GM21786 (cell line): Measurements from ENCODE around the gene INPP1.
"Not testable (repeated sequence)": the region's sequence is repeated elsewhere in the genome, so short reads cannot be mapped to it uniquely, and the experiment has no call there.

Experiments used
- ATAC-seq: cut with Tn5 transposase; IDR thresholded peaks from one replicate; pipeline ENCODE4 v1.9.1; 2021; ENCODE audit not compliant: unreplicated experiment

INPP1 gene, protein sequence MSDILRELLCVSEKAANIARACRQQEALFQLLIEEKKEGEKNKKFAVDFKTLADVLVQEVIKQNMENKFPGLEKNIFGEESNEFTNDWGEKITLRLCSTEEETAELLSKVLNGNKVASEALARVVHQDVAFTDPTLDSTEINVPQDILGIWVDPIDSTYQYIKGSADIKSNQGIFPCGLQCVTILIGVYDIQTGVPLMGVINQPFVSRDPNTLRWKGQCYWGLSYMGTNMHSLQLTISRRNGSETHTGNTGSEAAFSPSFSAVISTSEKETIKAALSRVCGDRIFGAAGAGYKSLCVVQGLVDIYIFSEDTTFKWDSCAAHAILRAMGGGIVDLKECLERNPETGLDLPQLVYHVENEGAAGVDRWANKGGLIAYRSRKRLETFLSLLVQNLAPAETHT

DNA sequence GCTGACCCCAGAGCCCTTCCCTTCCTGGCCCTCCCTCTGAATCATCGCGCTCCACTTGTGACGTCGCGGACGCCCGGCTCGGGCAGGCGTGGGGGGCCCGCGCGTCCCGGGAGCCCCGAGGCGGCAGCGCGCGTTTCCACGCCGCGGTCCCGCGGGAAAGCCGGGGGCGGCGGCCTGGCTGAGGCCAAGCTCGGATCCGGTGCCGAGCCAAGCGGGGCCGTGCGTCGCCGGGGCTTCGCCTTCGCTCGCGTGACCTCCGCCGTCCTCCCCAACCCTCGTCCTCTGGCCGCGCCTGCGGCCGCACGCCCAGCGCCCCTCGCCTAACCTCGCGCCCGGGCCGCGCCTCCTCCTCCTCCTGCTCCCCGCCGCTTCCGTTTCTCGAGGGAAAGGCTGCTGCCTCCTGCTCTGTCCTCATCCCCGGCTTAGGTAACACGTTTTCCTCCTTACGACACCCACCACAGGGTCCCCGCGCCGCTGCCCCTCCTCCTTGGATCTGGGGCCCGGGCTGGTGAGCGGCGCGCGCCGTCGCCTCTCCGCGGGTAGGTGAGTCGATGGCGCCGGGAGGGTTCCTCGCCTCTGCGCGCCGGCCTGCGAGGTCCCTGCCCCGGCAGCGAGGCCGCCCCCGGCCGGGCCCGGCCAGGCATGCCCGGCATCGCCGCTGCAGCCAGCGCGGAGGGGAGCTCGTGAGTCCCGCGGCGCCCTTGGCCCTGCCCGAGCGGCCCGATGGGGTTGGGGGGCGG lies at the start of gene INPP1:
INPP1 (plus strand) TSS at position 54 of the 740 bp plus-strand sequence. CDS start 16,514 bp downstream, outside the sequence.
- ATAC-seq = peak; percentile 50

GRCh38 chr2:190297880-190298279 lies 45.5 kb upstream of the INPP1 start:
- not testable (repeated sequence) for ATAC-seq

GRCh38 chr2:190301032-190301431 lies 42.4 kb upstream of the INPP1 start:
- no peak for ATAC-seq

DNA sequence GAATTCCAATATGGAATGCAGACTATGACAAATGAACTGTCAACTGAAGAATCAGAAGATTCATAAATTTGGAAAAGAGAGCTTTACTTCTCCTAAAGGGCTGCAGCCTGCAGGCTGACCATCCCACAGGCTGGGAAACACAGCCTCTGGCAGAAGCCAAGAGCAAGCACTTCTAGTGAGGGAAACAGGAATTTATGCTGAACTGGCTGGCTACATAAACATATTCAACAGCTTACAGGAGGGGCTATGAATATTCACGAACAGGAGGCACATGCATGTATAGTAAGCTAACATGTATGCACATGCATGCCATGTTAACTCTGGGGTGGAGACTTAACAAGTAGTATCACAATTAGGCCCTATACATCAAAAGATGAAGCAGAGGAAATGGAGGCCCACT lies 41.3 kb upstream of the INPP1 start:
- ATAC-seq = no peak

- no peak for ATAC-seq
Measured at GRCh38 chr2:190303647-190304046, 39.7 kb upstream of the INPP1 start.

GRCh38 chr2:190304404-190304803 lies 39.0 kb upstream of the INPP1 start:
- ATAC-seq = no peak

- no peak for ATAC-seq
Measured at GRCh38 chr2:190308031-190308430, 35.4 kb upstream of the INPP1 start.

DNA sequence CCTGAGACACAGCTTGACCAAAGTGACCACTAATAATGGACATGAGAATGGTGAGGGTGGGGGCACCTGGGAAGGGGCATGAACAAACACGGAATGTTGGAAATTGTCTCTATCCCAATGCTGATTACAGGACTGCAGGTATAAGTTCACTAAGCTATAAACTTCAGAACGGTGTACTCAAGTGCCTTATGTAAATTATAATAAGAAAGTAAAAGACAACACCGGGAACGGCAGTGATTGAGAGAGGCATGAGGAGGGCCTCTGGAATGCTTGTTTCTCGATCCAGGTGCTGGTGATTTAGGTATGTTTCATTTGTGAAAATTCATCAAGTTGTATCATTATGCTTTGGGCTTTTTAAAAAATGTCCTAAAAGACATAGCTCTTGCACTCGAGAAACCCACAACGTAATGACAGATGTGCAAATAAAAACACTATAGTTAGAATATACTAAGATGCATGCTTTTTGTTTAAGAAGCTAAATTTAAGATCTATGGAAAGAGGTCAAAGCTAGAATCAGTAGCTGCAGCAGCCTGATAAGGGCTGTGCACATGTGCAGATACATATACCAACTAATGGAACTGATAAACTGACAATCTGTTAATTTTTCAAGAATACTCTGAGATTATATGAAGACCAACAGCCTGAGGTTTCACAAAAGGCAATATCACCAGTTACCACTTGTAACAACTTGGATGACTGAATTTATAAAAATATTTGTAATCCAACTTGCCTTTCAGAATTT lies 31.3 kb upstream of the INPP1 start:
- ATAC-seq = no peak

DNA sequence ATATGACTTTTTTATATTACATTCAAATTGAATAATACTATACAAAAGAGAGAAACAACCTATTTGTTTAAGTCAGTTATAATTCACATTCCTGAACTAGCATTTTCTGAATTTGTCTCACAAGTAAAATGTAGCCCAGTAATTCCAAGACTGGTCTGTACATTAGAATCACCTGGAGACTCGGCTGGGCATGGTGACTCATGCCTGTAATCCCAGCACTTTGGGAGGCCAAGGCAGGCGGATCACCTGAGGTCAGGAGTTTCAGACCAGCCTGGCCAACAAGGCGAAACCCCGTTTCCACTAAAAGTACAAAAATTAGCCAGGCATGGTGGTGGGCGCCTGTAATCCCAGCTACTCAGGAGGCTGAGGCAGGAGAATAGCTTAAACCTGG lies 30.8 kb upstream of the INPP1 start:
- not testable (repeated sequence) for ATAC-seq

DNA sequence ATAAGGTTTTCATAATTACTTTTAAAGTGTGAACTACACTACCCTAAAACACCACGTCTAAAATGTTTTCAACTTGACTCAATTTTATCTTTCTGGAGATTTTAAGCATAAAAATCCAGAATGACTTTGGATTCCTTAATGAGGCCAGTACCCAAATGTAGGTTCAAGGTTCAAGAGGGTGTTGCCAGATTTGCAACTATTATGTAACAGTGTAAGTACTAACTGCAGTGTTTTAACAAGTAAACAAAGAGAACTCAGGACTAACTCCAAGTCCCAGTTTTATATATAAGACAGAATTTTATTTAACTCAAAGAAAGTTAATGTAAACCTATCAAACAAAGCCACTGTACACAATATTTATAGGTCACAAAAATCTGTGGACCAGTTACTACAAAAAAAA lies 29.5 kb upstream of the INPP1 start:
- no peak for ATAC-seq

- ATAC-seq = no peak
Measured at GRCh38 chr2:190315273-190315672, 28.1 kb upstream of the INPP1 start.

DNA sequence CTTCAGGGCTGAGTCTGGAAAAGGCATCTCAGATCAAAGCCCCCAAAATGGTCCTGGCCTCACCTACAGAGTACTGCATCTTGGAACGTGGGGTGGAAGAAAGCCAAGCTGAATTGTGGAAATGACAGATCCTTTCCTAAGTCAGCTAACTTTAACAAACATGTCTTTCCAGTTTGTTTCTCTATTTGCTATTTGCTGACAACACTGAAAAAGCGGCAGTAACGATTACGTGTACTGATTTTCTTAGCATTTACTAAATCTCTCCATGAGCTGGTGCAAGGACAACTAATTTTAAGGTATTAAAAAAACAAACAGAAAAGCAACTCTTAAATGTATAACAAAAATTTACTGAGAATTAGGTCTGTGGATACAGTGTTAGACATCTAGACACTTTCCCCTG lies 24.9 kb upstream of the INPP1 start:
- ATAC-seq = no peak

GRCh38 chr2:190318931-190319554 lies 24.3 kb upstream of the INPP1 start:
- ATAC-seq = peak; percentile 37

GRCh38 chr2:190319555-190320498 lies 23.6 kb upstream of the INPP1 start, which contains the start of gene HIBCH:
Gene HIBCH (minus strand): TSS chr2:190319826. CDS start chr2:190319750, 76 bp downstream.
- peak; percentile 94 for ATAC-seq

DNA sequence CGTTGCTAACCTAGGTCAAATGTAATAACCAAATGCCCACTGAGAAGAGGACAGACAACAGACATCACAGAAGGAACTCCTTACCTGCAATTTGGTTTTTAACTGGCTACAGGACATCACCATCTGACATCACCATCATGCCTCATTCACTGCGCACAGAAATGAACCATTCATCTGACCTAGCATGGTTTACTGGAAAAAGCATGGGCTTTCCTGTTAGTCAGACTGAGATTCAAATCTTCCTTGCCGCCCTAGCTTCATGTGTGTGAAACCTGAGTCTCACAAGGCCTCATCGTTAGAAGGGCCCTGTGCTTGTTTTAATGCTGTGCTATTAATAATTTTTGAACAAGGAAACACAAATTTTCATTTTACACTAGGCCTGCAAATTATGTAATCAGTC lies 22.7 kb upstream of the INPP1 start:
- ATAC-seq = no peak

- no peak for ATAC-seq
Measured at GRCh38 chr2:190323406-190323805, 20.0 kb upstream of the INPP1 start.

- ATAC-seq = no peak
Measured at GRCh38 chr2:190325588-190325987, 17.8 kb upstream of the INPP1 start.

DNA sequence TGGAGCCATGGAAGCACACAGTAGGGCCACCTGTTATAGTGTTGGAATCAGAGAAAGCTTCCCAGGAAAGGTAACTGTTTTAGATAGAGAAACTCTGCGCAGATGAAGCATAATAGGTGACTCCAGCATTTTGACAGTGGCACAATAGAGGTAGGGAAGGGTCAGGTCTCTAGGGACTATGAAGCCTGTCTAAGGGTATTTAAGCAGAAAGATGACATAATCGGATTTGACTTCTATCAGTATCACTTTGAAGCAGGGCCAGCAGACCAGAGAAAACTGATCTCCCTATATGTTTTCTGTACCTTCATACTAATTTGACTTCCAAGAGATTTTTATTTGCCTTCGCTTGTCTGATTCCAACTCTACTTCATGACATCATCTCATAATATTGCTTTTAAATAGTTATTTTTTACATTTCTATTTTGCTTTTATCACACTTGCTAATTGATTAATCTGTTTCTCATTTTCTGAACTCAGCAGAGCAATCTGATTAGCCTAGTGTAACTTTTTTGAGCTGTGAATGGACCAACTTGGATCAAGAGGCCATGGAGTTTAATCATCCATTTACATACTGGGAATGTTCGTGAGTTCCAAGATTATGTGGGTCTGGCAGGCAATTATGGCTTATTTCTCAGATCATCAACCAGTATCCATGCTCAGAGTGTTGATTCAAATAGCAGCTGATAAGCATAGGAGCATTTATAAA lies 15.4 kb upstream of the INPP1 start:
- no peak for ATAC-seq

- no peak for ATAC-seq
Measured at GRCh38 chr2:190328573-190329147, 14.7 kb upstream of the INPP1 start.
